Hematopoietic multipotent progenitor cell treated with erythropoietin and hydrocortisone succinate and interleukin-3 and kit ligand, for 15 days (in vitro differentiated cells): ENCODE data around the gene TMEM44.

Experiments
- DNase-seq: peaks from one replicate; pipeline ENCODE4 v3.0.0-alpha.2; 2015; ENCODE audit warnings: low spot score

TMEM44 gene

DNA sequence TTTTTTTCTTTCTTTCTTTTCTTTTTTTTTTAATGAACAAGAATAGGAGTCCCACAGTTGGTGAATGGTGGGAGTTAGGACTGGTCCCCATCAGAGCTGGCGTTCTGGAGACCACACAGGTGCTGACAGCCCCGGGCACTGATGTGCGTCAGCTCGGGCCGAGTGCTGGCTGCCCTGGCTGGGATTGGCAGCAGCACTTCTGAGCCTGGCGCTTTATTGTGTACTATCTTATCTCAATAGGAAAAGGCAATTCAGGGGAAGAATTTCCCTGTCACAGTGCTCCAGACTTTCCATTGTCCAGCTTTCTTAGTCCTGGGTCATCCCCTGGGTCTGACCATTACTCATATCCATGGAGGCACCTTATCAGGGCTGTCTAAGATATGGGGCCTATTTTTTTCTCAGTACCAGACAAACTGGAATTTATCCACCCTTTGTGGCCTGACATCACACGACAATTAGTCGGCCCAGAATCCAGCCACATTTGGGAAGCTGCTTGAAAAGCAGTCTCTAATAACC, 54.1 kb downstream of the TMEM44 start:
- no peak for DNase-seq

DNA sequence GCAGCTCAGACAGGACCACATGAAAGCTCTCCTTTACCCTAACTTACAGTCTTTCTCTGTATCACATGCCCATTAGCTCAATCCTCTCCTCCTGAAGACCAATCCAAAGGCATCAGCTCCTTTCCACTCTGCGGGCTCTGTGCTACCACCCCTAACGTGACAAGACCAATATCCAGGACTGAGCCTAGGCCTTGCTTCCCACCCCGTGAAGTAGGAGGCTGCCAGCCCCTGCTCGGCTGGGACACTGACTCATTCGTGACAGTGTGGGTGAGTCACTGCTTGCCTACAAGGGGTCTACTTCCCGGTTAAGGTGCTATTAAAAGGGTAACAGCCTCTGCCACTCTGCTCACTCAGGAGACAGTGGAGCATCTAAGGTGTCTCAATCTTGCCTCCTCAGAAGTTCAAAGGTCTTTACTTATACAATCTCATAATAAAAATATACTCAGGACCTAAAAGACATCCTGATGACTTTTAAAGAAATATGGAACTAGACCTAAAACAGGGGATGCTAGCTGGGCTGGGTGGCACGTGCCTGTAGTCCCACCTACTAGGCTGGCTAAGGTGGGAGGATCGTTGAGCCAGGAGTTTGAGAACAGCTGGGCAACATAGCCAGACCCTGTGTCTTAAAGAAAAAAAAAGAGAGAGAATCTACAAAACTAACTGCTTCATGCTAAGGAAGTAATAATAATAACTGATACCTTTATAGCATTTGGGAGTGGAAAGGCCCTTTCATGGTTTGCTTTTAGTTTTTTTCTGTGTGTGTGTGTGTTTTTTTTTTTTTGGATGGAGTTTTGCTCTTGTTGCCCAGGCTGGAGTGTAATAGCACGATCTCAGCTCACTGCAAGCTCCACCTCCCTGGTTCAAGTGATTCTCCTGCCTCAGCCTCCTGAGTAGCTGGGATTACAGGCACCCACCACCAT, 55.0 kb downstream of the TMEM44 start:
- no peak for DNase-seq

DNA sequence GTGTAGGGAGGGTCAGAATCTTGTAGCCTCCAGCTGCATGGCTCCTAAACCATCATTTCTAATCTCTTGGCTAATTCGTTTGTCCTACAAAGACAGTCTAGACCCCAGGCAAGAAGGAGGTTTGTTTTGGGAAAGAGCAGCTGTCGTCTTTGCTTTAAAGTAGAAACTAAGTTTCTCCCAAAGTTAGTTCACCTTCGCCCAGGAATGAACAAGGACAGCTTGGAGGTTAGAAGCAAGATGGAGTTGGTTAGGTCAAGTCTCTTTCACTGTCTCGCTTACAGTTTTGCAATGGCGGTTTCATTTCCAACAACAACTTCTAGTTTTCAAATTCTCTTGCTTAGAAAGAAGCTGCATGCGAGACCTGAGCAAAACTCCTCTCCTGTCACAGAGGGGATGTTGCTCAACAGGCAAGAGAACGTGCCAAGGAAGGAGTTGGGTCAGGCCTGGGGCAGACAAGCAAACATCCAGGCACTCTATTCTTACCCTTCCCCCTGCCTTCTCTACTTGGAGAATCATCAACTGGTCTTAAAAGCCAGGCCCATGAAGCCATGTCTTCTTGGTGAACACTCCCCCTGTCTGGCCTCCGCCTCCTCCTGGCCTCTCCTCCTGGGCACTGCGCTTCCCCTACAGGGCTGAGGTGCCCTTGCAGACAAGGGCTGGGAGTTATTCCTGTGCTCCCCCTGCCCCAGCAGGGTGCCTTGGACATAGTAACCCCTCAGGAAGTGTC, 57.6 kb downstream of the TMEM44 start:
- DNase-seq = no peak

DNA sequence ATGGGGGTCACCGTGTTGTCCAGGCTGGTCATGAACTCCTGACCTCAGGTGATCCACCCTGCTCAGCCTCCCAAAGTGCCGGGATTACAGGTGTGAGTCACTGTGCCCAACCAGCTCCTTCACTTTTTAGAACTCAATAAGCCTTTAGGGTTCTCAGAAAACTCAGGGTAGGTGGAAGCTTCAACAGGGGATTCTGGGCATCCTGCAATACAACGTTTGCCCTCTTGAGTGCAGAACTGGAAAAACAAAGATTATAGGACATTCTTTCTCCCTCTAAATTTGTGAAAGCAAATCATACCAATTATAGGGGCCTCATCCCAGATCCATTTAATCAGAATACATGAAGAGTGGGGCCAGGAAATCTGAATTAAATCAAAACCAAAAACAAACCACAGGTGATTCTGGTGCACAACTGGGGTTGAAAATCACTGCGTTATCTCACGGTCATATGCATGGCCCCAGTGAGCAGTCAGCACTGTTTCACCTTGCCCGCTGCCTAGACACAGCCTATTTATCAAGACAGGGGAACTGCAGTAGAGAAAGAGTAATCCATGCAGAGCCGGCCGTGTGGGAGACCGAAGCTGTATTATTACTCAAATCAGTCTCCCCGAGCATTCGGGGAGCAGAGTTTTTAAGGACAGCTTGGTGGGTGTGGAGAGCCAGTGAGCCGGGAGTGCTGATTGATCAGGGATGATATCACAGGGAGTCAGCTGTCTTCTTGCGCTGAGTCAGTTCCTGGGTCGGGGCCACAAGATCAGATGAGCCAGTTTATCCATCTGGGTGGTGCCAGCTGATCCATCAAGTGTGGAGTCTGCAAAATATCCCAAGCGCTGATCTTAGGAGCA, 58.4 kb downstream of the TMEM44 start:
- no peak for DNase-seq

DNA sequence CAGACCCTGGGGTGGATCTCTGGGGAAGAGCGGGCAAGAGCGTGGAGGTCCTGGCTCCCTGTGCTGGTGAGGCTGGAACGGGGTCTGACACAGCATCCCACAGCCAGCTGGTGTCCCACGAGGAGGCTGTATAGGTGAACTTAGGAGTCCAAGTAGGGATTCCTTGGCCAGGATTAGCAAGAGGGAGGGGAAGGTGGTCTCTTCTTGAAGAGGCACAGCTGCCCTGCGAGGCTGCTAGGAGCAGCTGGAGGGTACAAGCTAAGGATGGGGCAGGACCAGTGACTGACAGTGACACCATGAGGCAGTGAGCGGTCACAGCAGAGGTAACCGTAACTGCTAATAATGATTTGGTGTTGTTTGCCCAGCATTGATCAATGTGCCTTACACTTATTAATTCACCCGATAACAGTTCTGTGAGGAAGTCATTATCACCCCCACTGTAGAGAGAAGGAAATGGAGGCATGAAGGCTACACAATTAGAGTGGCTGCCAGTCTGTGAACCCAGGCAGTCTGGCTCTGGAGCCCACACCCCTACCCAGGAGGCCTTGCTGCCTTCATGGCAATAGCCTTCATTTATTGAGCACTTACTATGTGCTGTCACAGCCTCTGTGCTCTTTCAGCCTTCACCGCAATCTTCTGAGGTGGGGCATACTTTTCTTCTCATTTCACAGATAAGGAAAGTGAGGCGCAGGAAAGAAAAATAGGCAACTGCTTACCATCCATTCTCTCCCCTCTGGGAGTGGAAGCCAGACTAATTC, 59.4 kb downstream of the TMEM44 start:
- DNase-seq = peak; percentile 40

DNA sequence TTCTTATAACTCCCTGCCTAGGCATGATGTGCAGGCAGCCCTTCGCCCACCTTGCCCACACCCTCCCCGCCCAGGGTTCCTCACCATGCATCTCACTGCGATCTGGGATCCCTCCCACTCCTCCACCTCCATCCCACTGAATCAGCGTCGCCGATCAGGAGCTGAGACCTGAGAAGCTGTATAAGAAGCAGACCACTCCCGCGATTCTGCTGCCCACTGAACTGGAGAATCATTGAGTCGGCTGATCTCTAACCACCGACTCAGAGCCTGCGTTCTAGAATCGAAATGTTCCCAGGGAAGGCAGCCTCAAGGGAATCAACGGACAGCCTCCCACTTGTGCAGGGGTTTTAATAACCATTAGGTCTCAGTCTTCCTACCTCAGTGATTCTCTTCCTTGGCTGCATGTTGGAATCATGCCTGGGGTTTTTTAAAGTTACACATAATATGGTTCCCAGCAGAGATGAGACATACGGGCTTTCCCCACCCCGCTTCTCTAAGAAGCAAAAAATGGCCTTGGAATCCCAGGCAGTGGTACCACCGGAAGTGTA, 60.2 kb downstream of the TMEM44 start:
- no peak for DNase-seq

DNA sequence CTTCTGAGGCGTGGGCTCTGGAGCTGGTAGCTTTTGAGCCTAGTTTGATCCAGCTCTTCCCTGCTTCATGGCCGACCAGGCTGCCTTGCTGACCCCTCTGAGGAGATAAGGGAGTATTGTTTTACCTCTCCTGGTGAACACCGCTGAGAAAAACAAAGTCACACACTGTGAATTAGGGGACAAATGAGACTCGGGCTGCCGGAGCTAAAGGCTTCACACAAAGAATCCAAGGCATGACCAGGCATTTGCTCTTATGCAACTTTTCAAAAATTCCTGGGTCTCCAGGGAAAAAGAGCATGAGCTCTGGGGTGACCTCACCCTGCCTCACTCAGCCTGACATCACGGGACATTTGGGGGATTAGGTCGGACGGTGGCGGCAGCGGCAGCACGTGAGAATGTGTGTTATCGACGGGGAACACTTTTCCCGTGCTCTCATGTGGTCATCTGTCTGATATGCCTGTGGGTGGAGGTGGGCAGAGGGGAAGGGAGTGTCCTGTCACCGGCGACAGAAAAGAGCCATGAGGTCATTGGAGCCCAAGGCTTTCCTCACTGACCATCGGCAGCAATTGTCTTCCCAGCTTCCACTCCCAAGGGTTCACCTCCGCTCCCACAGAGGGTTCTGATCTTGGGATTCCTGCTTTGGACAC, 61.0 kb downstream of the TMEM44 start:
- DNase-seq = no peak

DNA sequence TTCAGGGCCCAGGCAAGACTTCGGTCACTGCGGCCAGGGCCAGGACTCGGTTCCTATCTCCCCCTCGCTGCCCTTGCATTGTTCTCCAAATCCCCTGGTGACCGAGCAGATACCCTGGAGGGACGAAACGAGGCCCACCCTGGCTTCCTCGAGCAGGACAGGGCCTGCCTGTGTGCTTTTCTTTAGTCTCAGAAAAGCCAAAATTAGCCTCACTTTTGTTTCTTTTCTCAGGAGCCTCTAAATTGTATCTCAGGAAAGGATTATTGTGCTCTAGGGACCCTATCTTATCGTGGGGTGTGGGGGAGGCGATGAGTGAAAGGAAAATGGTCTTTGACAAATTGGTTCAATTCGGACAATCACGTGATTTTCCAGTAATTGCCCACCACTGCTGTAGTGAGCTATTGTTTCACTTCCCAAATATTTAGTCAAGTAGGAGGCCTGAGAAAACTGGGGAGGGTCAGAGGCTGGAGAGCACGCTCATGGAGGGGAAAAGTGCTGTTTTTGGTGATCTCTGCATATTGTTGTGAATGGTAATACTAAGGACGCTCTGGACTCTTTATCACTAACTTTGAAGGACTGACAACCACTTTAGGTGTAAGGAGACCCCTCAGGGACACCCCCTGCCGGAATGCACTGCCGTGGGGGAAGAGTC, 61.6 kb downstream of the TMEM44 start:
- DNase-seq = no peak

DNA sequence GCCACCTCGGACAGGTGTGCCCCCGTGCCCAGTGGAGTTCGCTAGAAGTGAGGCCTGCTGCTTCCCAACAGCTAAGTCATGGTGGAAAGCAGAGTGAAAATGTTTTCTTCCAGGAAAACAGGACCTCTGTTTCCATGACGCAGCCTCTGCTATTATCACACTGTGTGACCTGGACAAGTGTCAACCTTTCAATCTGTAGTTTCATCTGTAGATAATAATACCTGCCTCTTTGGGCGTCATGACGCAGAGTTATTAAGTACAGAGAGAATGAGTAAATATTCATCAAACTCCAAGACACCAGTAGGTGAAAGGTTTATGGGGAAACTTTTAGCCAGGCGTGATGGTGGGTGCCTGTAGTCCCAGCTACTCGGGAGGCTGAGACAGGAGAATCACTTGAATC, 62.3 kb downstream of the TMEM44 start:
- DNase-seq = no peak

DNA sequence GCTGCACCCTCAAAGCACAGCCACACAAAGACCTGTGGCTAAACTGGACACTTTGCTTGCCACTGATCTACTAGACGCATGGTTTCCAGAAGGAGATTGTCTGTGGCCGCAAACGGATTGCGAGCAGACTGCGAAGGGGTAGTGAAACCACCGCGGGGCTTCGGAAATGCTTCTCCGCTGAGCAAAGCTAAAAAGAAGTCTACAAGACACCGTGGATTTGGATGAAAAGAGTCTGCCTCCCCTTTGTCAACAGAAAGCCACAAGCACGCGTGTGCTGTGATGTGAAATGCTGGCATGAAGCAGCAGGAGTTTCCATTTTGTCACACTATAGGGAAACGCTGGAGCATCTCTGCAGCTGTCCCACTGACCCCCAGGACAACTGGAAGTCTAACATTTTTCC, 63.0 kb downstream of the TMEM44 start:
- DNase-seq = no peak

DNA sequence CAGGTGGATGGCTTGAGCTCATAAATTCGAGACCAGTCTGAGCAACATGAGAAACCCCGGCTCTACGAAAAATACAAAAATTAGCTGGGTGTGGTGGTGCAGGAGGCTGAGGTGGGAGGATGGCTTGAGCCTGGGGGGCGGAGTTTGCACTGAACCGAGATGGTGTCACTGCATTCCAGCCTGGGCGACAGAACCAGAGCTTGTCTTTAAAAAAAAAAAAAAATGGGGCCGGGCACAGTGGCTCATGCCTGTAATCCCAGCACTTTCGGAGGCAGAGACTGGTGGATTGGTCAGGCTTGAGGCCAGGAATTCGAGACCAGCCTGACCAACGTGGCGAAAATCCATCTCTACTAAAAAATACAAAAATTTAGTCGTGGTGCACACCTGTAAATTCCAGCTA, 64.0 kb downstream of the TMEM44 start:
- DNase-seq = no peak

DNA sequence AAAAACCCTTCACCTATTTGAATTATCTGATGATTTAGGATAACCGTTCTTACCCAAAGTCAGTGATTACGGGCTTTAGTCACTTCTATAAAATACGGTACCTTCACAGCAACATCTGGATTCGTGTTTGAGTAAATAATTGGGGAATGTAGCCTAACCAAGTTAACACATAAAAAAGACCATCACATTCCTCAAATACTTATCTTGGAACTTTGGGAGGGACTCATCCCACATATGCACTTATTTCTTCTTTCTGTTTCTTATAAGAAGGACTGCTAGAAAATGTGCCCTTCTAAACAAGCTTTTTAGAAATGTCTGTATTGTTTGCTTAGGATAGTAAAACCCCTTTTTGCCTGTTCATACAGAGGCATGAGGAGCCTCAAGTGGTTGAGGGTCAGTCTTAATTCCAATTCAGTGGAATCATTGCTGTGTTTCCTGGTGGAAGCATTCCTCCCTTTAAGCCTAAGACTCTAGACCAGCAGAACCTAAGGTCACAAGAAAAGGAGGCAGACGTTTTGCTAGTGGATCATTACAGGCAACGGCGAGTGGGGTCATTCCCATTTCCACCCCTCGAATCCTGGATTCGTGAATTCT, 67.5 kb downstream of the TMEM44 start:
- no peak for DNase-seq

DNA sequence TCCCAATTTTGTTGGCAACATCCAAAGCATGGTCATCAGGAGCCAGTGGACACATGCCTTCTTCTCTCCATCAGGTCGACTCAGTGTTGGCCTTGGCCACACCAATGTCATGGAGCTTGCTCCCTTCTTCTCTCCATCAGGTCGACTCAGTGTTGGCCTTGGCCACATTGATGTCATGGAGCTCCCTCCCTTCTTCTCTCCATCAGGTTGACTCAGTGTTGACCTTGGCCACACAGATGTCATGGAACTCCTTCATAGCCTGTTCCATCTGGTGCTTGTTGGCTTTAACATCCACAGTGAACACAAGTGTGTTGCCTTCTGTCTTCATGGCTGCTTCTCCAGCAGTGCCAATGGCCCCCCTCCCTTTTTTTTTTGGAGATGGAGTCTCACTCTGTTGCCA, 70.2 kb downstream of the TMEM44 start:
- no peak for DNase-seq

DNA sequence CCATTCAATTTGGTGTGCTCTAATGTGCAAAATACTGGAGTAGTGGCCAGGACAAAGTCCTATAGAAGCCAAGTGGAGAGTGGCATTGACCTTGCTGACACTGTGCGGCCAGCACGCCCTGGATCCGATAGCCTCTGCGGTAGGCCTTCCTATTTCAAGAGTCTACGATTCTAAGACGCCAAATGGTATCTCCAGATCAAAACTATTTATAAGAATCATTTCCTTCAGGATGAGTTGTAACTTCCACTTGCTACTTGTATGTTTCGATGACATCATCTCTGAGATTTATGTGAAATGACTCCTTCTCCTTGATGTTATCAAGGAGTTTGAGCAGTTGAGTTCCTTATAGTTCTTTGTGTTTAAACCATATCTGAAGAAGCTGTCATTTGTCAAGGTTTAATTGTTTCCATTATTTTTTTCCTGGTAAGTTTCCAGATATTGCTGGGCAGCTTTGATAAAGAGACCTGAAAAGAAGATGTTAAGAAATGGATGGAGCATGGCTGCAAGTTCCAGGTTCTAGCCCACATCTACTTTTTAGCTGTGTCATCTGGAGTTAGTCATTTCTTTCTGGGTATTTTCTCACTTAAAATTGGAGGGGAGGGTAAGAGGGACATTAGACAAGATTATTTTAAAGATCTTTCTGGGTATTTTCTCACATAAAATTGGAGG, 71.8 kb downstream of the TMEM44 start:
- DNase-seq = no peak

DNA sequence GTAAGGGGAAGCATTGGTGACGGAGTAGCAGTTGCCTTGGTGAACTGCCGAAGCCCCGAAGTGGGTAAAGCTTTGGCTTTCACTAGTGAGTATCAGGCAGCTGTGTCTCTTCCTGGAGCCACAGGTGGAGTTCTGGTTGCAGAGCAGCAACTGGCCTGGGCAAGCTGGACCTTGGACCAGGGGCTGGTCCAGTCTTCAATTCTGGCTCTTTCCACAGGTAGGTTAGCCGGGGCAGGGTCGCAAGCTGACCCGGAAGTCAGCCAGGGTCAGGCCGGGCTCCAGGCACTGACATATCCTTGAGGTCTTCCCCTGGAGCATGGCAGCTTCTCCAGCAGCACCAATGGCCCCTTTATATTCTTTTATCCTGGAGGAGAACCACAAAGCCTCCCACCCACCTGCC, 73.2 kb downstream of the TMEM44 start:
- no peak for DNase-seq

DNA sequence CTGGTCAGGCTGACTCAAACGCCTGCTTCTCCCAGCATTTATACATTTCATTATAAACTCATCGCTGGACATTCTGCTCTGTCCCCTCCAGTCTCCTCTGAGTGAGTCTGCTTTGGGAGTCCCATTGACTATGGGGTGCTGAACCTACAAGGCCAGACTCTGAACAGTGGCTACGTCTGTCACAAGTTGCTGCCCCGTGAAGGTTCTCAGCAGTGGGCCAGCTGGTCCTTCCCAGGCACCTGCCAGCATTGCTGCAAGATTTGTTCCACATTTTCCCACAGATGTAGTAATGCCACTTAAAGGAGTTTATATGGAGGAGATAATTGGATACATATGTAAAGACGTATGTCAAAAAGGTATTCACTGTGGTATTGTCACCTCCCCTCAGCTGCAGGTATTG, 73.7 kb downstream of the TMEM44 start:
- no peak for DNase-seq

DNA sequence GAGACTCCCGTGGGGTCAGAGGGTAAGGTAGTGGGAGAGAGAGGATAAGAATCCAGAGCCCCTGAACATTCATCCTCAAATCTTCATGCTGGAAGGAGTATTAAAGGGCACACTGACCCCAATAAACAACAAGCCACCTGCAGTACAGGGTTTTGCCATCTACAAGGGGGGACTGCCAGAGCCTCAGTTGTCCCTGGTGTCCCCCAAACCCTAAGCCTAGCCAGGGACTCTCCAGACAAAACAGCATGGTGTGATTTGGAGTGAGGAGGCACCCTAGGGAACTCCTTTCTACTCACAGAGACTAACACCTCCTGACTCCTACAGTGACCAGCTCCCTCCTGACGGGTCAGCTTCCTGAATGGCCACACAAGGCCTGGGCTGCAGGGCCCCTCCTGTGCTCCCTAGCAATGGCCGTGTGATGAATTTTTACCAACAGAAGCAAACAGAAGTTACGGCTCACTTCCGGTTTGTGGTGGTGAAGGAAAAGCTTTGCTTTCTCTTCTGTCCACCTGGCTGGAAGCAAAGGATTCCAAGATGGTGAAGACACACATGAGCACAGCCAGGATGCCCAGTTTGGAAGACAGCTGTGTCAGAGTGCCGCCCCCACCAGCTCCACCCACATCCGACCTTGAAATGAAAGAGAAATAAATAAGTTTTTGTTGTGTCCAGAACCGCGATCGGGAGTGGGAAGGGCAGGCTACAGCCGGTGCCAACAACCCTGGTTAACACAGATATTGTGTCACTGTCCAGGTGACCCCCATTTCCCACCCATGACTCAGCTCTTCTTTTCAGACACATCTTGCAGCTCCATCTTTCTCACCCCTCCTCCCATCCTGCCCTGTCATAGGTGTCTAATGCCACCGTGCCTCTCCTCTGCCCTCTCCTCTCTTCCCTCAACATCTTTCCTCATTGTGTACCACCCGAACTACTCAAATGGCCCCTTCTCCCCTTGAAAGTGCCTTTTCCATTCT, 76.8 kb downstream of the TMEM44 start:
- no peak for DNase-seq
